Limb (tissue), 2 donors: ENCODE results near the gene SPARCL1.
"Not testable (repeated sequence)": the region's sequence is repeated elsewhere in the genome, so short reads cannot be mapped to it uniquely, and the experiment has no call there.

Experiments
- DNase-seq, 2 donors: peaks; one replicate each; pipeline ENCODE4 v3.0.0-alpha.2; 2016; ENCODE audit errors: extremely low spot score in 2 of 2

Gene SPARCL1

GRCh38 chr4:87529187-87529586 is at the start of gene SPARCL1:
Gene SPARCL1, minus strand, starts transcription at chr4:87529376. Its CDS starts 29,802 bp downstream, at chr4:87499574.
- peak; percentile 61 to 83 for DNase-seq

- no peak for DNase-seq
Measured at GRCh38 chr4:87575983-87576382, 46.8 kb upstream of the SPARCL1 start.

- DNase-seq = no peak
Measured at GRCh38 chr4:87575408-87575807, 46.2 kb upstream of the SPARCL1 start.

GRCh38 chr4:87574996-87575395 is 45.8 kb upstream of the SPARCL1 start:
- no peak for DNase-seq

GRCh38 chr4:87574376-87574775 is 45.2 kb upstream of the SPARCL1 start:
- DNase-seq = not testable (repeated sequence)

- DNase-seq = no peak
Measured at GRCh38 chr4:87570290-87570805, 41.2 kb upstream of the SPARCL1 start.

- DNase-seq = no peak
Measured at GRCh38 chr4:87567191-87567590, 38.0 kb upstream of the SPARCL1 start.

- no peak for DNase-seq
Measured at GRCh38 chr4:87566276-87566675, 37.1 kb upstream of the SPARCL1 start.

- no peak for DNase-seq
Measured at GRCh38 chr4:87565746-87566145, 36.6 kb upstream of the SPARCL1 start.

- DNase-seq = no peak
Measured at GRCh38 chr4:87560802-87561201, 31.6 kb upstream of the SPARCL1 start.

GRCh38 chr4:87559090-87559837 is 30.1 kb upstream of the SPARCL1 start:
- no peak for DNase-seq

- no peak for DNase-seq
Measured at GRCh38 chr4:87557348-87557747, 28.2 kb upstream of the SPARCL1 start.

- peak in 1 of 2 donors; percentile 11 for DNase-seq
Measured at GRCh38 chr4:87555773-87556619, 26.8 kb upstream of the SPARCL1 start.

- no peak for DNase-seq
Measured at GRCh38 chr4:87553182-87553581, 24.0 kb upstream of the SPARCL1 start.

- DNase-seq = no peak
Measured at GRCh38 chr4:87551361-87551760, 22.2 kb upstream of the SPARCL1 start.

GRCh38 chr4:87547016-87547708 is 18.0 kb upstream of the SPARCL1 start:
- DNase-seq = no peak

- DNase-seq = no peak
Measured at GRCh38 chr4:87545052-87545451, 15.9 kb upstream of the SPARCL1 start.

- peak in 1 of 2 donors; percentile 67 for DNase-seq
Measured at GRCh38 chr4:87543835-87544461, 14.8 kb upstream of the SPARCL1 start.

GRCh38 chr4:87542734-87543312 is 13.6 kb upstream of the SPARCL1 start:
- DNase-seq = no peak

- DNase-seq = no peak
Measured at GRCh38 chr4:87541956-87542709, 13.0 kb upstream of the SPARCL1 start.
